Brain microvascular endothelial cell (primary cell): ENCODE results near the gene TBCC.

Experiments used
- DNase-seq: peaks from one replicate; pipeline ENCODE4 v3.0.0-alpha.2; 2020
- H3K27ac ChIP-seq: fragments of 250-450 bp; sonication (Bioruptor Pico); 2 replicates; pipeline ENCODE4 v1.5.1; 2020; ENCODE audit warnings: mild to moderate bottlenecking, moderate library complexity
- H3K27me3 ChIP-seq: fragments of 250-450 bp; sonication (Bioruptor Pico); replicated peaks from 2 replicates; pipeline ENCODE4 v1.5.1; 2020; ENCODE audit warnings: mild to moderate bottlenecking
- H3K36me3 ChIP-seq: fragments of 250-450 bp; sonication (Bioruptor Pico); replicated peaks from 2 replicates; pipeline ENCODE4 v1.5.1; 2020; ENCODE audit warnings: mild to moderate bottlenecking
- H3K4me3 ChIP-seq: 2 replicates; pipeline ENCODE4 v1.5.1; 2011; ENCODE audit warnings: low read depth, mild to moderate bottlenecking, control low read depth, low read length, moderate library complexity
- in situ Hi-C: cut with HindIII; loops from 2 replicates; pipeline ENCODE4 v1.10.0; 2017; ENCODE audit warnings: low sequenced_read_pairs, low pct_ligation_motif_present
- TF ChIP-seq, protein P1 (sequence below): IDR thresholded peaks from 2 replicates; pipeline ENCODE4 v1.5.1; 2011; ENCODE audit warnings: low read depth, mild to moderate bottlenecking, moderate library complexity, low read length, control low read depth, inconsistent platforms; ENCODE audit errors: missing control alignments

Gene TBCC, protein sequence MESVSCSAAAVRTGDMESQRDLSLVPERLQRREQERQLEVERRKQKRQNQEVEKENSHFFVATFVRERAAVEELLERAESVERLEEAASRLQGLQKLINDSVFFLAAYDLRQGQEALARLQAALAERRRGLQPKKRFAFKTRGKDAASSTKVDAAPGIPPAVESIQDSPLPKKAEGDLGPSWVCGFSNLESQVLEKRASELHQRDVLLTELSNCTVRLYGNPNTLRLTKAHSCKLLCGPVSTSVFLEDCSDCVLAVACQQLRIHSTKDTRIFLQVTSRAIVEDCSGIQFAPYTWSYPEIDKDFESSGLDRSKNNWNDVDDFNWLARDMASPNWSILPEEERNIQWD

DNA sequence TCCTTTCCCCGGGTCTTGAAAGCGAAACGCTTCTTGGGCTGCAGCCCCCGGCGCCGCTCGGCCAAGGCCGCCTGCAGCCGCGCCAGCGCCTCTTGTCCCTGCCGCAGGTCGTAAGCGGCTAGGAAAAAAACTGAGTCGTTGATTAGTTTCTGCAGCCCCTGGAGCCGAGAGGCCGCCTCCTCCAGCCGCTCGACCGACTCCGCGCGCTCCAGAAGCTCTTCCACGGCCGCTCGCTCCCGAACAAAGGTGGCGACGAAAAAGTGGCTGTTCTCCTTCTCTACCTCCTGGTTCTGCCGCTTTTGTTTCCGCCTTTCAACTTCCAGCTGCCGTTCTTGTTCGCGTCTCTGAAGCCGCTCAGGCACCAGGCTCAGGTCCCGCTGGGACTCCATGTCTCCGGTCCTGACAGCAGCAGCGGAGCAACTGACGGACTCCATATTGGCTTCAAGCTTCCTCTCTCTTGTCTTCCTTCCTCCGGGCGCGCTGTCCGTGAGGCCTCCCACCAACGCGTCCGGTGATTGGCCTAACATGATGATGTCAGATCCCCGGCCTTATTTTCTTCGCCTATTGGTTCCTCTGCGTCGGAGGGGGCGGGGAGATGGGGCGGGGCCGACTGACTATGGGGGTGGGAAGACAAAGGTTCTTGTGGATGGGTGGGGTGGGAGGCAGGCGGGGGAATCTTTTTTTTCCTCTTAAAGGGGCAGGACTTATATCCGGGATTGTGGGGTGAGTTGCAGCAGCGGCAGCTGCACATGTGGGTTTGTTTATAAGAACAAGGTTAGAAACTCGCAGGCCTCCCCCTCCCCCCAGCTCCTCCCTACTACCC, at the start of gene TBCC:
Gene TBCC (minus strand): TSS at position 464 of the 823 bp plus-strand sequence. CDS start 30 bp downstream, at position 434.
- Histone ChIP-seq H3K27ac (peak within 1 kb of the TSS; percentile 89), H3K4me3 (peak within 1 kb of the TSS; percentile 99), H3K27me3 (no peaks in the 10 kb centered on the region), H3K36me3 (no peaks in the 10 kb centered on the region)
- in situ Hi-C loops: no loop called here
- peak; percentile 97 for DNase-seq
- TF ChIP-seq, protein P1, sequence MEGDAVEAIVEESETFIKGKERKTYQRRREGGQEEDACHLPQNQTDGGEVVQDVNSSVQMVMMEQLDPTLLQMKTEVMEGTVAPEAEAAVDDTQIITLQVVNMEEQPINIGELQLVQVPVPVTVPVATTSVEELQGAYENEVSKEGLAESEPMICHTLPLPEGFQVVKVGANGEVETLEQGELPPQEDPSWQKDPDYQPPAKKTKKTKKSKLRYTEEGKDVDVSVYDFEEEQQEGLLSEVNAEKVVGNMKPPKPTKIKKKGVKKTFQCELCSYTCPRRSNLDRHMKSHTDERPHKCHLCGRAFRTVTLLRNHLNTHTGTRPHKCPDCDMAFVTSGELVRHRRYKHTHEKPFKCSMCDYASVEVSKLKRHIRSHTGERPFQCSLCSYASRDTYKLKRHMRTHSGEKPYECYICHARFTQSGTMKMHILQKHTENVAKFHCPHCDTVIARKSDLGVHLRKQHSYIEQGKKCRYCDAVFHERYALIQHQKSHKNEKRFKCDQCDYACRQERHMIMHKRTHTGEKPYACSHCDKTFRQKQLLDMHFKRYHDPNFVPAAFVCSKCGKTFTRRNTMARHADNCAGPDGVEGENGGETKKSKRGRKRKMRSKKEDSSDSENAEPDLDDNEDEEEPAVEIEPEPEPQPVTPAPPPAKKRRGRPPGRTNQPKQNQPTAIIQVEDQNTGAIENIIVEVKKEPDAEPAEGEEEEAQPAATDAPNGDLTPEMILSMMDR: no peak

DNA sequence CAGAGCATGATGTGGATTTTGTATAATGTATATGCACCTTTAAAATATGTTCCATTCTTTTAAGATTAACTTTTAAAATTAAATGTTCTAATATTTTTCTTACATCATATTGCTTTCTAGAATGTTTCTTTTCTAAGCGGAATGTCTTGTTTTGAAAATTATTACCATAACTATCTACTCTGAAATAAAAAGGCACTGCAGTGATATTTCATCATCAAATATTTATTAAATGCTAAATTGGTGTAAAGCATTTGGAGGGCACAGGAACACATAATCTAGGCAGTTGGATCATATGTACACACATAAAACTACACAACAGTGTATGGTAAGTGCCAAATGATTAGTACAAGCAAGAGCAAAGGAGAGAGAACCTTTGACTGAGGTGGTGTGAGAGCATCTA, 49.7 kb upstream of the TBCC start:
- TF ChIP-seq, protein P1: no peak
- Histone ChIP-seq H3K27ac (no peak overlapping the region), H3K27me3 (no peaks in the 10 kb centered on the region), H3K4me3 (no peak overlapping the region), H3K36me3 (no peaks in the 10 kb centered on the region)
- in situ Hi-C loops: no loop called here
- no peak for DNase-seq

DNA sequence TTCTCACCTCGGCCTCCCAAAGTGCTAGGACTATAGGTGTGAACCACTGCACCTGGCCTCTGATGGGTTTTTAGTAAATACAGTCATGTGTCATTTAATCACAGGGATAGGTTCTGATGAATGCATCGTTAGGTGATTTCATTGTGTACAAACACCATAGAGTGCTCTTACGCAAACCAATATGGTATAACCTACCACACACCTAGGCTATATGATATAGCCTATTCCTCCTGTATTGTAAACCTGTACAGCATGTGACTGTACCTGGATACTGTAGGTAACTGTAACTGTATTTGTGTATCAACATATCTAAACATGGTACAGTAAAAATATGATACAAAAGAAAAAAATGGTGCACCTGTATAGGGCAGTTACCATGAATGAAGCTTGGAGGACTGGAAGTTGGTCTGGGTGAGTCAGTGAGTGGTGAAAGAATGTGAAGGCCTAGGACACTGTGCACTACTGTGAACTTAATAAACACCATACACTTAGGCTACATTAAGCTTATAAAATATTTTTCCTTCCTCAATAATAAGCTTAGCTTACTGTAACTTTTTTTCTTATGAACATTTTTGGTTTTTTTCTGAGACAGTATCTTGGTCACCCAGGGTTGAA, 45.9 kb upstream of the TBCC start:
- H3K27ac ChIP-seq: no peak overlapping the region
- DNase-seq: no peak
- in situ Hi-C loops: no loop called here
- H3K36me3 ChIP-seq: no peaks in the 10 kb centered on the region
- no peaks in the 10 kb centered on the region for H3K27me3 ChIP-seq
- TF ChIP-seq, protein P1: no peak
- no peak overlapping the region for H3K4me3 ChIP-seq

DNA sequence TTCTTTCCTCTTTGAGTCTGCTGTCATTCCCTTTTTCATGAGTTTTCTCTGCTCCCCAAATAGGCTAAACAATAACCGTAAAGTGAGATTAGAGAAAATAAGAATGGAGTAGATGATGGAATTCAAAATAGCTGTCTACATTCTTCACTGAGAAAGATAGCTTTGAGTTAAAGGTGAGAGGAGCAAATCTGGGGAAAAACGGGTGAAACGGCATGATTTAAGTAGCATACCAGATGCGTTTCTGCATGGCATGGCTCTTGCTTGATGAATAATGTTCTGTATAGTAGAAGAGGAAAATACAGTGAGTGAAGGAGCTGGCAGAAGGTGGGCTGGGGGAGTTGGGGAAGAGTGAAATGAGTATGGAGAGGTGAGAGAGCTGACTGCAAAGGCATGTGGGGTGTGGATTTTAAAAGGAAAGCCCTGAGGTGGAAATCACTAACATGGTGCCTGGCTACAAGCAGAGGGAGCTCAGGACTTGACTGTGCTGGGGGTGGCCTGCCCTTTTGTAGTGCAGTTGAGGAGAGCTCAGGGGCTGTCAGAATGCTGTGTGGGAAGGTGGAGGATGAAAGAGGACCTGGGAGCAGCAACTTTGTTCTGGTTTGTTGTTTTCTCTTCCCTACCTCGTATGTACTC, 44.8 kb upstream of the TBCC start:
- Histone ChIP-seq H3K27ac (no peak overlapping the region), H3K27me3 (no peaks in the 10 kb centered on the region), H3K36me3 (no peaks in the 10 kb centered on the region), H3K4me3 (no peak overlapping the region)
- no peak for DNase-seq
- TF ChIP-seq, protein P1: no peak
- in situ Hi-C loops: no loop called here

DNA sequence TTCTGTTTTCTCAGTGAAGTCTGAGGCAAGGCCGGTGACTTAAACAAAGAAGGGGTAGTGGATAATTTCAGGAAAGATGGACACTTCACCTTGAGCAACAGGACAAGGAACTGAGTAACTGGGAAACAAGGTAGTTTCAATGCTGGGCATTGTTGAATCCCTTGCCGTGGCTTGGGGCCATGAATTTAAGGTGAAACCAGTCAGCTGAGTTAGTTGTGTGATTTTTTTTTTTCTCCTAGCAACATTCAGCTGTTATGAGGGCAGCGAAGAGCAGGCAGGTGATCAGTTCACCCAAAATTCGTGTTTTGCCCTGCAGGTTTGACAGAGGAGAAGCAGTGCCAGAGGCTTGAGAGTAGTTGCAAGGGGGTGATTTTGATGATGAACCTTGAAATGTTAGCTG, 42.8 kb upstream of the TBCC start:
- Histone ChIP-seq H3K27me3 (no peaks in the 10 kb centered on the region), H3K27ac (no peak overlapping the region), H3K36me3 (no peaks in the 10 kb centered on the region), H3K4me3 (no peak overlapping the region)
- TF ChIP-seq, protein P1: no peak
- DNase-seq: no peak
- in situ Hi-C loops: no loop called here
